Fibroblast of lung (primary cell): Measurements from ENCODE around the gene NIFK.

Experiments used
- EZH2 ChIP-seq: IDR thresholded peaks from 2 replicates; pipeline ENCODE4 v1.5.1; 2012; ENCODE audit warnings: low read length, control low read depth, mild to moderate bottlenecking; ENCODE audit errors: missing control alignments
- TF ChIP-seq, protein P1 (sequence below), 2 donors: IDR thresholded peaks in 1 of 2; conservative IDR thresholded peaks in 1 of 2; 1 replicate in 1 of 2; 2 replicates in 1 of 2; pipeline ENCODE4 v1.5.1; 2011 to 2012; ENCODE audit warnings: low read length in 2 of 2, control low read depth in 1 of 2, inconsistent platforms in 1 of 2, low read depth in 1 of 2, mild to moderate bottlenecking in 1 of 2

DNA sequence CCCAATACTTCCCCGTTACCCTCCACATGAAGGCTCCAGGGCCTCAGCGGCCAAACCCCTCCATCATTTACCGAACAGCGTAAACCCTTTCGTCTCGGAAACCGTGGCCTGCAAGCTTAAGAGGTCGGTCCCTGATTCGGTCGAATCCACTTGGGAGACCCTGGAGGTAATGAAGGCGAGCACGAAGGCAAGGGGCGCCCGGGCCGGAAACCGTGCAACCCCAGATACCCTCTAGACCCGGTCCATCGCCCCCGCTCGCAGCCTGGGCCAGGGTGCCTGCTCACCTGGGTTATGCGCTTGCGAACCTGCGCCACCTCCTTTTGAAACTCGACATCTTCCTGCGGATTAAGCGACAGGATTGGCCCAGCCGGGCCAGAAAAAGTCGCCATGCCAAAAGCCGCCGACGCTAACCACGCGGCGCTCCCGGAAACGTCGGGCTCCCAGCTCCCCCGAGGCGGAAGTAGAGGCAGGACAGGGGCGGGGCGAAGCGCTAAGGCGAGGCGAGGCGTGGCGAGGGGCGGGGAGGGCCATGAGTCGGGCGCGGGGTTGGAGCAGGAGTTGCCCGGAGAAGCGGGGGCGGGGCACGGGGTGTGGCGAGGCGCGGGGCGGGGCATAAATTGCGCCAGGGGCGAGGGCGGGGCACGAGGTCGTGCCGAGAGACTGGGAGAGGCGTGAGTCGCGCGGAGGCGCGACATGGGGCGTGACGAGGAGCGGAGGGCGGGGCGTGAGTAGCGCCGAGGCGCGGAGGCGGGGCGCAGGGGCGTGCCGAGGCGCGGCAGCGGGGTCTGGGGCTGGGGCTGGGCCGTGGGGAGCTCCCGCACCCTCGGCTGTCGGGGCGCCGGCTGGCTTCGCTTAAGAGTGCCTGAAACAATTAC is at the start of gene NIFK:
- TF ChIP-seq, protein P1, sequence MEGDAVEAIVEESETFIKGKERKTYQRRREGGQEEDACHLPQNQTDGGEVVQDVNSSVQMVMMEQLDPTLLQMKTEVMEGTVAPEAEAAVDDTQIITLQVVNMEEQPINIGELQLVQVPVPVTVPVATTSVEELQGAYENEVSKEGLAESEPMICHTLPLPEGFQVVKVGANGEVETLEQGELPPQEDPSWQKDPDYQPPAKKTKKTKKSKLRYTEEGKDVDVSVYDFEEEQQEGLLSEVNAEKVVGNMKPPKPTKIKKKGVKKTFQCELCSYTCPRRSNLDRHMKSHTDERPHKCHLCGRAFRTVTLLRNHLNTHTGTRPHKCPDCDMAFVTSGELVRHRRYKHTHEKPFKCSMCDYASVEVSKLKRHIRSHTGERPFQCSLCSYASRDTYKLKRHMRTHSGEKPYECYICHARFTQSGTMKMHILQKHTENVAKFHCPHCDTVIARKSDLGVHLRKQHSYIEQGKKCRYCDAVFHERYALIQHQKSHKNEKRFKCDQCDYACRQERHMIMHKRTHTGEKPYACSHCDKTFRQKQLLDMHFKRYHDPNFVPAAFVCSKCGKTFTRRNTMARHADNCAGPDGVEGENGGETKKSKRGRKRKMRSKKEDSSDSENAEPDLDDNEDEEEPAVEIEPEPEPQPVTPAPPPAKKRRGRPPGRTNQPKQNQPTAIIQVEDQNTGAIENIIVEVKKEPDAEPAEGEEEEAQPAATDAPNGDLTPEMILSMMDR (conservative IDR thresholded peaks at IDR 0.05 in 1 of 2, IDR thresholded peaks at IDR 0.05 in 1 of 2; ENCODE audit: low read depth in 1 of 2, low read length in 2 of 2) = no peak
- TF ChIP-seq EZH2 = no peak
